BJ (cell line): ENCODE results near the gene CCDC30. TPM values are rescaled to one million over a fixed set of nuclear protein-coding genes. Genes with fewer than 3 reads are reported as not detected.

ENCODE experiments used
- CTCF ChIA-PET: fragments of 350-600 bp; formaldehyde crosslinking; extraction: SDS; loops from one replicate; lab custom pipeline; 2021; ENCODE audit warnings: antibody characterized with exemption, inconsistent platforms; lab: Yijun Ruan, JAX
- POLR2A ChIA-PET: fragments of 300-600 bp; sonication (Branson Sonifier 250); formaldehyde crosslinking; extraction: SDS; loops from one replicate; lab custom pipeline; 2021; ENCODE audit warnings: antibody characterized with exemption; lab: Charles Lee
- DNase-seq: peaks from one replicate; pipeline ENCODE4 v3.0.0-alpha.2; 2011; ENCODE audit warnings: low read depth
- H3K27me3 ChIP-seq: 2 replicates; pipeline ENCODE4 v1.6.0; 2011; ENCODE audit warnings: low read length; ENCODE audit not compliant: control insufficient read depth, insufficient read depth
- H3K36me3 ChIP-seq: 2 replicates; pipeline ENCODE4 v1.5.1; 2011; ENCODE audit warnings: low read length; ENCODE audit not compliant: control insufficient read depth, insufficient read depth
- H3K4me3 ChIP-seq: 2 replicates; pipeline ENCODE4 v1.5.1; 2011; ENCODE audit warnings: low read depth, mild to moderate bottlenecking, control low read depth, low read length
- polyA plus RNA-seq: library from polyadenylated mRNA; depleted of rRNA; stranded (reverse); fragments of >200 nt; gene quantifications from 2 replicates; pipeline ENCODE4 v1.2.3, GENCODE V29; 2011
- TF ChIP-seq, protein P1 (sequence below): IDR thresholded peaks from 2 replicates; pipeline ENCODE4 v1.5.1; 2011; ENCODE audit warnings: low read depth, mild to moderate bottlenecking, control low read depth, inconsistent platforms, low read length, moderate library complexity; ENCODE audit not compliant: insufficient read depth

CCDC30 gene
- polyA plus RNA-seq, 1 experiment: 0.26 TPM

DNA sequence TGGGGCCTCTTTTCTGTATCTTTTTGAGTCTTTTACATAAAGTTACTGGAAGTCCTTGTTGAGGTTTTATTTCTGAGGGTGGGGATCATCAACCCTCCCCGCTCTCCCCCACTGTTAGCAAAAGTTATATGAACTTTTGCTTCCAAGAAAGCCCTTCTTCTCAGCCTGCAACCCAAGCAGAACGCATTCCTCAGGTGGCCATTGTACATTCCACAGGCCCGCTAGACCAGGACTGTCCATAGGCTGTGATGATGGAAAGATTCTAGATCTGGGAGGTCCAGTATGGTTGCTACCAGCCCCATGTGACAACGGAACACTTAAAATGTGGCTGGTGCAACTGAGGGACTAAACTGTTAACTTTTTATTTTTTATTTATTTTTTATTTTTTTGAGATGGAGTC, 207.3 kb downstream of the CCDC30 start:
- CTCF ChIA-PET: interaction anchor here (0.6 kb wide), 1 partner anchor 252 kb away, joined by 4 read pairs; no protein-coding TSS in a partner anchor
- H3K27me3 ChIP-seq: no peaks in the 10 kb centered on the region
- no peak for DNase-seq
- POLR2A ChIA-PET: no interaction called here
- H3K36me3 ChIP-seq: peaks cover 8% of the 10 kb centered on the region
- H3K4me3 ChIP-seq: no peak overlapping the region
- TF ChIP-seq, protein P1, sequence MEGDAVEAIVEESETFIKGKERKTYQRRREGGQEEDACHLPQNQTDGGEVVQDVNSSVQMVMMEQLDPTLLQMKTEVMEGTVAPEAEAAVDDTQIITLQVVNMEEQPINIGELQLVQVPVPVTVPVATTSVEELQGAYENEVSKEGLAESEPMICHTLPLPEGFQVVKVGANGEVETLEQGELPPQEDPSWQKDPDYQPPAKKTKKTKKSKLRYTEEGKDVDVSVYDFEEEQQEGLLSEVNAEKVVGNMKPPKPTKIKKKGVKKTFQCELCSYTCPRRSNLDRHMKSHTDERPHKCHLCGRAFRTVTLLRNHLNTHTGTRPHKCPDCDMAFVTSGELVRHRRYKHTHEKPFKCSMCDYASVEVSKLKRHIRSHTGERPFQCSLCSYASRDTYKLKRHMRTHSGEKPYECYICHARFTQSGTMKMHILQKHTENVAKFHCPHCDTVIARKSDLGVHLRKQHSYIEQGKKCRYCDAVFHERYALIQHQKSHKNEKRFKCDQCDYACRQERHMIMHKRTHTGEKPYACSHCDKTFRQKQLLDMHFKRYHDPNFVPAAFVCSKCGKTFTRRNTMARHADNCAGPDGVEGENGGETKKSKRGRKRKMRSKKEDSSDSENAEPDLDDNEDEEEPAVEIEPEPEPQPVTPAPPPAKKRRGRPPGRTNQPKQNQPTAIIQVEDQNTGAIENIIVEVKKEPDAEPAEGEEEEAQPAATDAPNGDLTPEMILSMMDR: no peak

DNA sequence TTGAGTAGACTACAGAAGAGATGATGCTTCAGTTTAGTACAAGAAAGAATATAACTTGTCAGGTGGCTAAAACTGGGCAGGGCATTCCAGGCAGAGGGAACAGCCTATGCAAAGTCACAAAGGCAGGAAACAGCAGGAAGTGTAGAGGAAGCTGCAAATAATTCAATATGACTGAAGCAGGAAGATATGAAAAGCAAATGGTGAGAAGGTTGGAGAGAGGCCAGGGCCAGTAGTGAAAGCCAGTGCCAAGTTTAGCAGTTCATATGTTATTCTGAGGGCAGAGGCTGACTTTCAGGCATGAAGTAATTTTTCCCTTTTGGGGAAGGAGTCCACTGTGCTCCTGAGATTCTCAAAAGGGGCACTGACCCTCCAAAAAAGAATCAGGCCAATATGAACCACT, 211.1 kb downstream of the CCDC30 start:
- DNase-seq: no peak
- TF ChIP-seq, protein P1: no peak
- POLR2A ChIA-PET: no interaction called here
- Histone ChIP-seq H3K27me3 (no peaks in the 10 kb centered on the region), H3K4me3 (no peak overlapping the region), H3K36me3 (peaks cover 3% of the 10 kb centered on the region; the same call in 1 of the 2 replicates)
- CTCF ChIA-PET: interaction anchor here (1.5 kb wide), 1 partner anchor 399 kb away, joined by 4 read pairs; no protein-coding TSS in a partner anchor

DNA sequence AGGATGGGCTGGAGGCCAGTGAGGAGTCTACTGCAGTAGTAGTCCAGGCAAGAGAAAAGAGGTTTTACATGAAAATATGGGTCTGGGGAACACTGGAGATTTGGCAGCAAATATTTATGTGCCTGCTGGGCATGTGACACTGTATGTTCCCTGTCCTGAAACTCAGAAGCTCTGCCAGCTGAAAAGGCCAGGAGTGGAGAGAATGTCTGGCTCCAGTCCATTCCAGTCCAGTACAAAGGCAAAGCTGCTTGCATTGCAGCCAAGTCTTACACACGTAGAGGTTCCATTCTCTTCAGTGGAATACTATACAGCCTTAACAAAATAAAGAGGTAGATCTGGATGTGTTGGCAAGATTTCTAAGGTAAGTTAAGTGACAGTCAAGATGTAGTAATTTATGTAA, 211.6 kb downstream of the CCDC30 start:
- TF ChIP-seq, protein P1: no peak
- CTCF ChIA-PET: interaction anchor here (0.5 to 1.5 kb wide), 2 partner anchors 68 to 398 kb away, joined by 4 read pairs; no protein-coding TSS in a partner anchor
- no peaks in the 10 kb centered on the region for H3K27me3 ChIP-seq
- no peak overlapping the region for H3K4me3 ChIP-seq
- H3K36me3 ChIP-seq: peaks cover 3% of the 10 kb centered on the region; the same call in 1 of the 2 replicates
- POLR2A ChIA-PET: no interaction called here
- no peak for DNase-seq

DNA sequence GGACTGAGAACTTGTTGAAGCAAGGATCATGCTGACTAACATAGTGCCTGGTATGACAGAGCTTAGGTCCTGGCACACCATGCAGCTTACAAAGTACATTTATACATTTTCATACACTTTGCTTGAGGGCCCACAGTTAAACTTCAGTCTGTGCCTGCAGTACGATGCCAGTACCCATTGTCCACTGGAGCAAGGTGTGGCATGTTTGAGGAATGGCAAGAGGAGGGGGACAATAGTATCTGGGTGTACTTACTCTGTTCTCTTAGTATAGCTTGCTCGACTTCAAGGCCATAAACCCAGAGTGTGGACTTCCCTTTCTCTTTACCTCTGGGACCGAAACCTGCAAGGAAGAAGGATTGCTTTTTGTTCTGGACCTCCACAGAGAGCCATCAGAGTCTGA, 212.4 kb downstream of the CCDC30 start:
- H3K36me3 ChIP-seq: peaks cover 1% of the 10 kb centered on the region; the same call in 1 of the 2 replicates
- CTCF ChIA-PET: interaction anchor here (0.6 to 1.5 kb wide), 2 partner anchors 340 to 398 kb away, joined by 3 to 4 read pairs; no protein-coding TSS in a partner anchor
- no peaks in the 10 kb centered on the region for H3K27me3 ChIP-seq
- TF ChIP-seq, protein P1: no peak
- DNase-seq: no peak
- no peak overlapping the region for H3K4me3 ChIP-seq
- POLR2A ChIA-PET: interaction anchor here (0.6 kb wide), 1 partner anchor 44 kb away, joined by 4 read pairs; no protein-coding TSS in a partner anchor

DNA sequence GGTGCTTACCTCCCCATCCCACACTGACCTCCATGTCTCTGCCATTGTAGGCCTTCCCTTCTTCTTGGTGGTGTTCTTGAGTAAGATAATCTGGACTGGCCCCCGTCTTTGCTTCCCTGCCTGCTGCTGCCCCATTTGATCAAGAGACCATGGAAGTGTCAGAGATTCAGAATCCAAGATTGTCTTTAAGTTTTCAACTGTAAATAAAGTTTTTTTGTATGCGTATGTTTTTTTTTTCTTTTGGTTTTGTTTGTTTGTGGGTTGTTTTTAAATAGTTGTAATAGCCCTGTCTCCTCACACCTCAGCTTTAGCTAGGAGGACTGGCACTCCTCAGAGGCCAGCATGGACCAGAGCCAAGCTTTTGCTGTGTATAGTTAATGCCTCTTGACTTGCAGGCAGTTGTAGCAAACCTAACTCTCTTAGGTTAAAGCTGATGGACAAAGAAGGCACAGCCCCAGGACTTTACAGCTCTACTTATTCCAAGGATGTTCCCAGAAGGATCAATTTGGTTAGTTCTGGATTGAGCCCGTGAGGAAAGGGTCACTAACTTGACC, 213.5 kb downstream of the CCDC30 start:
- peaks cover 1% of the 10 kb centered on the region; the same call in 1 of the 2 replicates for H3K36me3 ChIP-seq
- POLR2A ChIA-PET: no interaction called here

More for the DNA sequence above, 213.5 kb downstream of the CCDC30 start:
- TF ChIP-seq, protein P1: no peak
- CTCF ChIA-PET: no interaction called here
- no peaks in the 10 kb centered on the region for H3K27me3 ChIP-seq
- DNase-seq: no peak
- H3K4me3 ChIP-seq: no peak overlapping the region
